B cell (primary cell): ENCODE results near the gene CLEC4D. TPM values are rescaled to one million over a fixed set of nuclear protein-coding genes. Genes with fewer than 3 reads are reported as not detected.

Experiments used
- ATAC-seq: fragments of 200-7000 bp; cut with Tn5 transposase; one replicate; pipeline ENCODE4 v1.10.0; 2021; ENCODE audit warnings: low read depth, mild to moderate bottlenecking, moderate number of reproducible peaks, moderate library complexity
- CTCF ChIA-PET: fragments of 350-600 bp; sonication (Branson Sonifier 250); formaldehyde crosslinking; loops from one replicate; lab custom pipeline; 2021; ENCODE audit warnings: antibody characterized with exemption, inconsistent platforms; lab: Charles Lee
- POLR2A ChIA-PET: fragments of 350-600 bp; sonication (Branson Sonifier 250); formaldehyde crosslinking; loops from one replicate; lab custom pipeline; 2021; ENCODE audit warnings: antibody characterized with exemption; lab: Charles Lee
- DNase-seq: peaks from one replicate; pipeline ENCODE4 v3.0.0; 2013
- H2AFZ ChIP-seq: 2 replicates; pipeline ENCODE4 v1.6.1; 2012; ENCODE audit warnings: mild to moderate bottlenecking, low read depth, low read length; ENCODE audit not compliant: insufficient read depth, poor library complexity, severe bottlenecking
- H3K27ac ChIP-seq, 2 donors: 1 replicate in 1 of 2; 2 replicates in 1 of 2; pipeline ENCODE4 v1.5.1; 2012 to 2013; ENCODE audit warnings: low read length in 2 of 2, mild to moderate bottlenecking in 2 of 2, moderate library complexity in 1 of 2
- H3K27me3 ChIP-seq, 4 experiments: fragments of 200-600 bp in 1 of 4; sonication (generic) in 1 of 4; replicated peaks in 1 of 4; 1 replicate in 2 of 4; 2 replicates in 2 of 4; pipeline versions ENCODE4 v1.6.1 to v1.7.0; 2013 to 2016; ENCODE audit warnings: low read length in 3 of 4, mild to moderate bottlenecking in 2 of 4, mixed read lengths in 1 of 4, moderate library complexity in 1 of 4; ENCODE audit not compliant: insufficient read depth in 4 of 4, control insufficient read depth in 3 of 4; ENCODE audit errors: control extremely low read depth in 1 of 4
- H3K36me3 ChIP-seq, 2 experiments: replicated peaks in 1 of 2; 1 replicate in 1 of 2; 2 replicates in 1 of 2; pipeline versions ENCODE4 v1.6.1 to v1.7.1; 2013; ENCODE audit warnings: low read length in 1 of 2; ENCODE audit not compliant: insufficient read depth in 2 of 2, control insufficient read depth in 1 of 2; ENCODE audit errors: control extremely low read depth in 1 of 2, extremely low read depth in 1 of 2
- H3K4me1 ChIP-seq, 2 donors: fragments of 200-600 bp in 1 of 2; sonication (generic) in 1 of 2; 1 replicate in 1 of 2; 2 replicates in 1 of 2; pipeline versions ENCODE4 v1.5.1 to v1.6.1; 2013 to 2017; ENCODE audit warnings: low read length in 2 of 2; ENCODE audit not compliant: control insufficient read depth in 2 of 2, insufficient read depth in 2 of 2
- H3K4me2 ChIP-seq: replicated peaks from 2 replicates; pipeline ENCODE3; 2012; ENCODE audit warnings: mild to moderate bottlenecking, low read depth, low read length; ENCODE audit not compliant: poor library complexity, severe bottlenecking
- H3K4me3 ChIP-seq, 5 experiments: fragments of 200-600 bp in 1 of 5; sonication (generic) in 1 of 5; 1 replicate in 3 of 5; 2 replicates in 2 of 5; pipeline versions ENCODE4 v1.5.1 to v1.7.0; 2011 to 2016; ENCODE audit warnings: low read length in 4 of 5, mild to moderate bottlenecking in 4 of 5, low read depth in 2 of 5, control low read depth in 1 of 5, moderate library complexity in 1 of 5; ENCODE audit not compliant: insufficient read depth in 1 of 5; ENCODE audit errors: control extremely low read depth in 1 of 5, extremely low read depth in 1 of 5
- H3K79me2 ChIP-seq: fragments of 200-600 bp; sonication (generic); one replicate; pipeline ENCODE4 v1.6.0; 2016; ENCODE audit warnings: low read length; ENCODE audit not compliant: control insufficient read depth, insufficient read depth
- H3K9ac ChIP-seq: fragments of 200-600 bp; sonication (generic); 2 replicates; pipeline ENCODE4 v1.6.1; 2017; ENCODE audit warnings: mild to moderate bottlenecking, low read length, moderate library complexity
- H3K9me3 ChIP-seq, 3 donors: one replicate each; pipeline versions ENCODE4 v1.6.1 to v1.7.1; 2013; ENCODE audit warnings: low read length in 2 of 3; ENCODE audit not compliant: control insufficient read depth in 2 of 3, insufficient read depth in 1 of 3; ENCODE audit errors: control extremely low read depth in 1 of 3
- H4K20me1 ChIP-seq: 2 replicates; pipeline ENCODE4 v1.6.0; 2012; ENCODE audit warnings: mild to moderate bottlenecking, low read length; ENCODE audit not compliant: insufficient read depth, control insufficient read depth, poor library complexity, severe bottlenecking
- H3K27ac Mint-ChIP-seq: one replicate; pipeline ENCODE4 v1.8.0; 2021; ENCODE audit warnings: mixed read lengths
- H3K27me3 Mint-ChIP-seq: one replicate; pipeline ENCODE4 v1.8.0; 2021; ENCODE audit warnings: mixed read lengths
- H3K4me1 Mint-ChIP-seq: one replicate; pipeline ENCODE4 v1.8.0; 2021; ENCODE audit warnings: mixed read lengths
- H3K4me3 Mint-ChIP-seq: one replicate; pipeline ENCODE4 v1.8.0; 2021; ENCODE audit warnings: mixed read lengths
- H3K9me3 Mint-ChIP-seq: one replicate; pipeline ENCODE4 v1.8.0; 2022; ENCODE audit warnings: mixed read lengths; ENCODE audit not compliant: insufficient read depth
- CTCF ChIP-seq: fragments of 200-600 bp; IDR thresholded peaks from one replicate; pipeline ENCODE4 v1.8.0; 2022; ENCODE audit warnings: antibody characterized with exemption, mild to moderate bottlenecking
- EZH2 ChIP-seq: IDR thresholded peaks from 2 replicates; pipeline ENCODE4 v1.6.1; 2012; ENCODE audit warnings: borderline replicate concordance, low read depth, mild to moderate bottlenecking, moderate library complexity, low read length; ENCODE audit not compliant: insufficient read depth, poor library complexity, severe bottlenecking
- WGBS: methylation state at CpG from one replicate; pipeline ENCODE4 v1.1.5; 2013; ENCODE audit warnings: missing lambda C conversion rate; ENCODE audit not compliant: insufficient coverage; 5-methylcytosine and 5-hydroxymethylcytosine counted together
- intact Hi-C: fragments of 100-400 bp; cut with micrococcal nuclease; formaldehyde crosslinking; loops from one replicate; pipeline ENCODE4 v1.10.0; 2022
- polyA plus RNA-seq: library from polyadenylated mRNA; depleted of rRNA; stranded (reverse); fragments of >200 nt; gene quantifications from 2 replicates; pipeline ENCODE4 v1.2.3, GENCODE V29; 2012
- total RNA-seq, 2 donors: library from RNA; stranded (reverse); fragments of 120-200 nt in 1 of 2; gene quantifications; 1 replicate in 1 of 2; 2 replicates in 1 of 2; pipeline versions ENCODE4 v1.2.3 to v1.2.4, GENCODE V29; 2013 to 2022

CLEC4D gene
- total and polyA plus RNA-seq, 2 donors (not counting 1 experiment from before 2014, with no cell fraction given) = not detected

- ChIA-PET CTCF (no interaction called here), POLR2A (no interaction called here)
- Histone ChIP-seq H2AFZ (no peak overlapping the region), H3K4me1 (no peaks in the 10 kb centered on the region), H3K4me3 (no peak overlapping the region), H3K27ac (no peak overlapping the region), H3K27me3 (no peaks in the 10 kb centered on the region), H4K20me1 (no peaks in the 10 kb centered on the region), H3K4me2 (no peak overlapping the region), H3K36me3 (no peaks in the 10 kb centered on the region), H3K79me2 (no peaks in the 10 kb centered on the region), H3K9me3 (no peaks in the 10 kb centered on the region), H3K9ac (no peak overlapping the region)
- intact Hi-C loops = no loop called here
- H3K4me3 Mint-ChIP-seq = no peak overlapping the region
- ATAC-seq (no peak), DNase-seq (no peak)
- no peak overlapping the region for H3K27ac Mint-ChIP-seq
- no peaks in the 10 kb centered on the region for H3K9me3 Mint-ChIP-seq
- no peaks in the 10 kb centered on the region for H3K4me1 Mint-ChIP-seq
- TF ChIP-seq CTCF (no peak), EZH2 (no peak)
- H3K27me3 Mint-ChIP-seq = peaks cover 33% of the 10 kb centered on the region
Observed at GRCh38 chr12:8466241-8466640, 47.1 kb upstream of the CLEC4D start.

GRCh38 chr12:8471090-8471489 lies 42.2 kb upstream of the CLEC4D start:
- no peaks in the 10 kb centered on the region for H3K36me3 ChIP-seq
- no peak overlapping the region for H3K4me3 ChIP-seq
- no peak for TF ChIP-seq CTCF
- TF ChIP-seq EZH2 = no peak
- H3K27me3 ChIP-seq = peaks cover 0 to 4% (median 2%) of the 10 kb centered on the region in 4 experiments
- H3K9me3 ChIP-seq = no peaks in the 10 kb centered on the region
- H3K27ac ChIP-seq = no peak overlapping the region
- intact Hi-C loops = no loop called here
- no peaks in the 10 kb centered on the region for H4K20me1 ChIP-seq
- no peak for DNase-seq
- no peak overlapping the region for H3K27ac Mint-ChIP-seq
- ATAC-seq = no peak
- ChIA-PET POLR2A (no interaction called here), CTCF (no interaction called here)
- H3K9ac ChIP-seq = no peak overlapping the region
- no peaks in the 10 kb centered on the region for H3K4me1 ChIP-seq
- WGBS = no CpG with 5 or more reads among the region's 1 CpG
- no peak overlapping the region for H3K4me3 Mint-ChIP-seq
- H2AFZ ChIP-seq = no peak overlapping the region
- peaks cover 52% of the 10 kb centered on the region for H3K27me3 Mint-ChIP-seq
- no peaks in the 10 kb centered on the region for H3K79me2 ChIP-seq
- H3K4me1 Mint-ChIP-seq = no peaks in the 10 kb centered on the region
- H3K4me2 ChIP-seq = no peak overlapping the region
- no peaks in the 10 kb centered on the region for H3K9me3 Mint-ChIP-seq
